ENCODE results near the gene COL15A1.

COL15A1 gene

DNA sequence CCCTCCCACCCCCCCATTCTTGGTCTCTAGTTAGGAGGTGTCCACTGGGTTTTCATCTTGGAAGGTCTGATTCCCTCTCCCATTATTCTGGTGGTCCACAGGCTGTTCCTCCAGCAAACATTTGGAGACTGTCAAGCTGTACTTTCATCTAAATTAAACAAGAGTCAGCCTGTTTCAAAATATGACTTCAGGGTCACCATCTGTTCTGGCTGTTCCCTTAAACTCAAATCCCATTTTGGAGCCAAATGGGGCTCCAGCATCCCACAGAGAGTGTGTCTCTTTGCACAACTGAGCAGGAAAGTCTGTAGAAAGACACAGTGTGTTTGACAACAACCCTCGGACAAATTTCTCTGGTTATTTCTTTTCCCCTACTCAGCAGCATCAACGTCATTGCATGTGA lies 20.5 kb downstream of the COL15A1 start:
- no peak for DNase-seq (ENCODE audit: insufficient read length, low spot score)

DNA sequence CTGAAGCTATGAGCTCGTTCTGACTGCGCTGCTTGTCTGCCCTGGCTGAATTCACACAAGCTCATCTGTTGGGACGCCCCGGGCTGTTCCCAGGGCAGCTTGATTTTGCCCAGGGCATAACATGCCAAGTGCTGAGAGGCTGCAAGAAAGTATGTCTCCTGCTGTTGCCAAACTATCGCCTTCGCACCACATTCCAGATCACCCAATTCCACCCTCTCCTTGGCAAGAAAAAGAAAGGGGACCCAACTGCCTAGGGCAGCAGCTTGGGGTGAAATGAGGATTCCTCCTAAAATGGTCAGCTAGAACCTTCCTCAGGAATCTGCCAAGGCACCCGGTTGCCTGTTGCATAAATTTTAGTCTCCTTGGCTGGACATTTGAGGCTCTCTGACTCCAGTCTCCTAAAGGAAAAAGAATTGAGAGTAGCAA lies 21.2 kb downstream of the COL15A1 start:
- FAIRE-seq: no peak
- TF ChIP-seq POLR2A (IDR thresholded peaks at IDR 0.05; ENCODE audit: low read depth, low read length): no peak
- DNase-seq (ENCODE audit: insufficient read length, low spot score): no peak

More for the DNA sequence above, 20.5 kb downstream of the COL15A1 start:
- no peak for FAIRE-seq
- no peak for TF ChIP-seq POLR2A (IDR thresholded peaks at IDR 0.05; ENCODE audit: low read depth, low read length)

DNA sequence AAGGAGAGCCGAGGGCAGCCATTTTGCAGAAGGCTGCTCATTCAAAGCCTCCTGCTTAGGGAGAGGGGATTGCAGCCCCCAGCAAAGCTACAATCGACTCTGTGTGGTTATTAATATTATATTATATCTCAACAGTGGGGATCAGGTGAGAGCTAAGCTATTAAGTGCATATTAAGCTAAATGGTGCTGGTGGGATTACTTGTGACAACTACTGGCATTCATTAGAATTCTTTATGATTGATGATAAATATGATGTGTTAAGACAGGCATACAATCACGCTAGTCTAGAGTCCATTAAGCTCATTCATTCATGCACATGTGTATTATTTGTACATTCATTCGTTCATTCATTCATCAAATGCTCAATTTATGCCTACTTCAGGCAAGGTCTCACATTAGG lies 23.0 kb downstream of the COL15A1 start:
- DNase-seq (ENCODE audit: insufficient read length, low spot score) (no peak), FAIRE-seq (no peak)
- TF ChIP-seq POLR2A (IDR thresholded peaks at IDR 0.05; ENCODE audit: low read depth, low read length): no peak

DNA sequence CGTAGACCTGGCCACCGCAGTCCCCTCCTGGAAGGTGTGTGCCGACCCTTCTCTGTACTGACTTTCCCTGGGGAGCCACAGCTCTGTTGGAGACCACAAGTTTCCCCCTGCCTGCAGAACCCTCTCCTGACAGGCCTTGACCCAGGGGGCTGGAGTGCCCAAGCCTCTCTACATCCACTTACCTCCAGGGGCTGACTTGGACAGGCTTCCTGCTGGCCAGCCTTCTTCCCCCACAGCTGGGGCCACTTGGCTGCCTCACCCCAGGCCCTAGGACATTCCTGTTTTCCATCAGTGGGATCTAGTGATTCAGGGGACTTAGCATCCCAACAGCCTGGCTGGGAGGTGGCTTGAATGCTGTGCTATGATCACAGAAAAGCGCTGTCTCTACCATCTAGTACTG lies 23.6 kb downstream of the COL15A1 start:
- FAIRE-seq (no peak), DNase-seq (ENCODE audit: insufficient read length, low spot score) (no peak)
- TF ChIP-seq POLR2A (IDR thresholded peaks at IDR 0.05; ENCODE audit: low read depth, low read length): no peak

DNA sequence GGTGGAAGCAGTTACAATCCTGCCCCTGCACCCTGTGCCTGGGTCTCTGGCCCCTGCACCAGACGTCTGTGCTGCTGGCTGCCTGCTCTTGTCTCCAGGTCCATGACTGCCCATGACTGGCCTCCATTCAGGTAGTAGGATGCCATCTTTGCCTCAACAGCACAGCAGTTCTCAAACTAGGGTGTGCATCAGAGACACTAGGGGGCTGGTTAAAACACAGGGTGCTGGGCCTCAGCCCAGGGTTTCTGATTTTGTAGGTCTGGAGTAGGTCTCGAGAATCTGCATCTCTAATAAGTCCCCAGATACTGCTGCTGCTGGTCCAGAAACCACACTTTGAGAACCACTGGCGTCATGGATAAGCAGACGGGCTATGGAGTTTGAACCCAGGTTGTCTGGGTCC lies 24.0 kb downstream of the COL15A1 start:
- FAIRE-seq (no peak), DNase-seq (ENCODE audit: insufficient read length, low spot score) (no peak)
- no peak for TF ChIP-seq POLR2A (IDR thresholded peaks at IDR 0.05; ENCODE audit: low read depth, low read length)

DNA sequence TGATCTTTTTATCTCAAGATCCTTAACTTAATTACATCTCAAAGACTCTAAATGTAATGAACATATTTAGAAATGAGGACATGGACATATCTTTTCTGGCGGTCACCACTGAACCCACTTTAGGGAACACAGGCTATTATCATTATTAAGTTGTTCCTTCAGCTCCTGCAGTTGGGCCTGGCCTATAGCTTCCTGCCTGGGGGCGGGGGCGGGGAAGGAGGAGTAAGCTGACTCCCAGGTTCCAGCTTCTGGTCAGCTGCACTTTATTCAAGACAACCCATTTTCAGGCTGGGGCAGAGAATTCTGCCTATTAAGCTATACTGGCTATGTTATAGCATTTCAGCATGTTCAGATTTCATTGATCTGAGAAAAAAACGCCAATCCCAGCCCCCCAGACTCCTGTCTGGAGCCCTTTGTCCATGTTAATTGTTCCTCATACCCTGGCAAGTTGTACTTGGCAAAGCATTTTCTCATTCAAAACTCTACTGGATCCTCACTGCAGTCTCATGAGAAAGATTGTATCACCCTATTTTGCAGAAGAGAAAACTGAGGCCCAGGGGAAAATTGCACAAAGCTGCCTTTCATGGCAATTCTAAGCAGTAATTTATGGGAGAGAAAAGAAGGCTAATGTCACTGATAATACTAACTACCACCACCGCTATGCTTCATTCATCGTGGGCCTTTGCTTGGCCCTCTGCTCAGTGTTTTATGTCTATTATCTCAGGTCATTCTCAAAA lies 25.1 kb downstream of the COL15A1 start:
- FAIRE-seq (no peak), DNase-seq (ENCODE audit: insufficient read length, low spot score) (no peak)
- TF ChIP-seq POLR2A (IDR thresholded peaks at IDR 0.05; ENCODE audit: low read depth, low read length): no peak

DNA sequence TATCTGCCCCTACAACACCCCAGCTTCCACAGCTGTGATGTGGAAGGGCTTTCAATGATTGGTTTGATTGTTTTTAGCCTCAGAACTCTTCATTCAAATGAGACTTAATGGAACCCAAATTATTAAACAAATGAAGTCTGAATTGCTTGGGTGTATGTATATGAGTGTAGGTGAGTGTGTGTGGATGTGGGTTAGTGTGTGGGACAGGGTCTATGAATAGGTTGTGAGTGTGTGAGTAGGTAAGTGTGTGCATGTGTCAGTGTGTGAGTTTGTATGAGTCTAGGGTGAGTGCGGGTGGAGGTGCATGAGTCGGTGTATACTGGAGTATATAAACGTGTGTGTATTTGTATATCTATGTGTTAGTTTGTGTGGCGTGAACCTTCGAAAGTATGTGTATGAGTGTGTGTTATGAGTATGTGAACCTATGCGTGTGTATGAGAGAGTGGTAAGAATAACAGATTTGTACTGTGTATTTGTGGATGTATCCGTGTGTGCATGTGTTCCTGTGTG lies 26.9 kb downstream of the COL15A1 start:
- TF ChIP-seq POLR2A (IDR thresholded peaks at IDR 0.05; ENCODE audit: low read depth, low read length): no peak
- FAIRE-seq (no peak), DNase-seq (ENCODE audit: insufficient read length, low spot score) (no peak)

DNA sequence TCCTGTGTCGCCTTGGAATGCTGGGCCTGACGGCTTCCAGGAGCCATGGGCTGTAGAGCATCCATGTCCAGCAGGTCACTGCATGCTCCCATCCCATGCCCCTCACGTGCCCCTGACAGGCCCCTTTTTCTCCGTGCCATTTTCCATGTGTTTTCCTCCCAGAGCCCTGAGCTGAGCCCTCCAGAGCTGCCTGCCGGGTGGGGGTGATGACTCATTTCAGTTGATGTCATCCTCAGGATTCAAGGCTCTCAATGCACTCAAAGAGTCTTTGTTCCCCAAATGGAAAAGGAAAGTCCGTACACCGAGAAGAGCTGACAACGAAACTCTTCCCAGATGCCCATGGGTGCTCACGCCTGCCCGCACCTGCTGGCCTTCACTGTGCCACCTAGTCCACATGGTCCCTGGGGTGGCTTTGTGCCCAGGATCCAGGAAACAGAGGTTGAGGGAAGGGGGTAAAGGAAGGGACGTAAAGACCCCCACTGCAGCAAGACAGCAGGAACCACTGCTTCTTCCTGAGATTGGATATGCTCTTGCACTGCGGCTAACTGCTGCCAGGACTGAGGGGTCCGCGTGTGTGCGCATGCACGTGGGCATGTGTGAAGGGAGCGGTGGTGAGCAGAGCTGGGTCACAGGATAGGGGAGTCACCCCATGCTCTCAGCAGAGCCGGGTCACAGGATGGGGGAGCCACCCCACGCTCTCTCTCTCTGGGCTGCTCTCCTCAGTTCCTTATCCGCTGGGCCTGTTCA lies 27.6 kb downstream of the COL15A1 start:
- FAIRE-seq: peak; percentile 38
- DNase-seq (ENCODE audit: insufficient read length, low spot score): peak; percentile 94
- TF ChIP-seq POLR2A (IDR thresholded peaks at IDR 0.05; ENCODE audit: low read depth, low read length): no peak

DNA sequence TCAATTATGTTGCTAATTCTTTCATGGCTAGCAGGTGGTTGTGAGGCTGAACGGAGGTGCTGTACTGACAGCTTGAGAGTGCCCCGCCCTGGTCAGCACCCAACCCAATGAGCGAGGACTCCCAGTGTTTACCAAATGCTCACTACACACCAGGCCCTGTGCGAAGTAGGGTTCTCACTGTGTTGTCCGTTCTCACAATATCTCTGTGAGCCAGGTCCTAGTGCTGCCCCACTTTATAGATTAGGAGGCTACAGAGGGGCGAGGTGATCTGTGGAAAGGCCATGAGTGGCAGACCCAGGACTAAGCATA lies 28.2 kb downstream of the COL15A1 start:
- no peak for FAIRE-seq
- no peak for TF ChIP-seq POLR2A (IDR thresholded peaks at IDR 0.05; ENCODE audit: low read depth, low read length)

DNA sequence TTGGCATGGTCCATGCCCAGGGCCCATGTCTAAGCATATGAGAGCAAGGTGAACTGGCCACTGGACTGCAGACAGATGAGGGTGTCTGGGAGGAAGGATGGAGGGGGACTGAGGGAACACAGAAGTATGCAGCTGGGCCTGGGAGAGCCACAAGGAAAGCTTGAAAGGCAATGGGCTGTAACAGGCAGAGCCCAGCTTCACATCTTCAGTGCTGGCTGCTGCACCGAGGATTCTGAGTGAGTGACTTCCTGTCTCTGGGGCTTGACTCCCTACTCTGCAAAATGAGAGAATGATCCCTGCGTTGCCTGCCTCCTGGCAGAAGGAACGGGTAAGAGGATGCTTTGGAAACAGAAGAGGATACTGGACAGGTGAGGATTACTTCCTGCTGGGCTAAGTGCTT lies 29.0 kb downstream of the COL15A1 start:
- FAIRE-seq (no peak), DNase-seq (ENCODE audit: insufficient read length, low spot score) (no peak)
- no peak for TF ChIP-seq POLR2A (IDR thresholded peaks at IDR 0.05; ENCODE audit: low read depth, low read length)

More for the DNA sequence above, 28.2 kb downstream of the COL15A1 start:
- DNase-seq (ENCODE audit: insufficient read length, low spot score): no peak

DNA sequence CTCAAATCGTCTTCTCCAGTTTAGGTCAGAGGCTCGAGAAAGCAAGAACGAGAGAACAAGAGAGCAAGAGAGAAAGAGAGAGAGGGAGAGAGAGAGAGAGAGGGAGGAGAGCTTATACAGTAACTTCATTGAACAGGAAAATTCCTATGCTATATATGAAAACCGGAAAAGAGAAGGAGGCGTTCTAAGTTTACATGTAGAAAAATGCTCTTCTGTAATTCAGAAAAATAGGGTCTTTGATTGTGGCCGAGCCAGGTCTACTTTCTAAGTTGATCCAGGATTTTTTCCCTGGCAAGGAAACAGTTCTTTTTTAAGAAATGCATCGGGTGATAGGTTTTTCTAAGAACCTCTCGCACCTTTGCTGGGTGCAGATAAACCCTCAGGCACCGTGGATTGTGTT lies 29.5 kb downstream of the COL15A1 start:
- no peak for TF ChIP-seq POLR2A (IDR thresholded peaks at IDR 0.05; ENCODE audit: low read depth, low read length)
- DNase-seq (ENCODE audit: insufficient read length, low spot score): no peak
- FAIRE-seq: no peak

DNA sequence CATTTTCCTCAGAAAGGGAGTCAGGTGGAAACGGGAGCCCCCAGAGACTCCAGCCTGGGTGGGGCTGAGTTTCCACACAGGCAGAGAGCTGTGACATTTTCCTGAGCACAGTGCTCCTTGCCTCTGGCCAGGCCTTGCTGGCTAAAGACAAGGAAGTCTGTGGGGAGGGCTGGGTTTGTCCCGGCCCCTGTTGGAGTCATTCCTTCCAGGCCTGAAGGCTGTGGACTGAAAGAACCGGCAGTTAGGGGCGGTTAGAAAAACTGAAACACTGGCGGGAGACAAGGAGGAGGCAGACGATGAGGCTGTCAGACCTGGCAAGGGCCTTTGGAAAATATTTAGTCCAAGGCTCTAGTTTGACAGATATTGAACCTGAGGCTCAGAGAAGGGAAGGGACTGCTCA lies 29.9 kb downstream of the COL15A1 start:
- DNase-seq (ENCODE audit: insufficient read length, low spot score) (no peak), FAIRE-seq (no peak)
- no peak for TF ChIP-seq POLR2A (IDR thresholded peaks at IDR 0.05; ENCODE audit: low read depth, low read length)

DNA sequence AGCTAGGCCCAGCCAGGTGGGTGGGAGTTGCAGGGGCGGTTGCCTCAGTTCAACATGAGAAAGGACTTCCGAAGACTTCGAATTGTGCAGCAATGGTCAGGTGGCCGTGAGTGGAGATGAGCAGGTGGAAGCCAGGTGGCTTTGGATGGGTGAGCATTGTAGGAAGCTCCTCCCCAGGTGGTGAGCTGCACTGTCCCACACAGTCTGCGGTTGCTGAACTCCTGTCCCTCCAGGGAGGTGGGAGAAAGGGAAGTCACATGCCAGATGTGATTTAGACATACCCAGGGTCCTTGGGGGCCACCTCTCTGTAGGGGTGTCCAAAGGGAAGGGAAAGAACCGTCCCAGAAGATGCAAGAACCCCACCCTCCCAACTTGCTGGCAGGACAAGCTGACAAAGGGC lies 30.4 kb downstream of the COL15A1 start:
- TF ChIP-seq POLR2A (IDR thresholded peaks at IDR 0.05; ENCODE audit: low read depth, low read length): no peak
- DNase-seq (ENCODE audit: insufficient read length, low spot score) (no peak), FAIRE-seq (no peak)

DNA sequence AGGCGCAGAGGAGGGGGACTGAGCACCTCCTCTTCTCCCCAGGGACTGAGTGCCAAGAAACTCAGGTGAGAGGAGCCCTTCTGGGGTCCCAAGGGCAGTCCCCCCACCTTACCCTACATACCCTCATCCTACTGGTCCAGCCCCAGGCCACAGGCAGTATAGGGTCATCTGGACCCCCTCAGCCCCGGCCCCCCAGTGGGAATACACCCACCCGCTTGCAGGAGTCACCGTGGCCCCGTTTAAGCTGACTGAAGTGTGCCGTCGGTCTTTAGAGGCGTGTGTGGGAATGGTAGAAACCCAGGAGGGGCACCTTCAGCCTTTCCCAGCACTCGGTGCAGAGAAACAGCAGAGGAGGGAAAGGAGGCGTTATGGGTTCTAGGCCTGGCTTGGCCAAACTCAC lies 30.8 kb downstream of the COL15A1 start:
- DNase-seq (ENCODE audit: insufficient read length, low spot score): no peak
- TF ChIP-seq POLR2A (IDR thresholded peaks at IDR 0.05; ENCODE audit: low read depth, low read length): no peak
- FAIRE-seq: no peak
